Loucy (cell line): ENCODE data around the gene DNM3.

ENCODE experiments used
- EZH2phosphoT487 ChIP-seq: fragments of 200-600 bp; IDR thresholded peaks from 2 replicates; pipeline ENCODE4 v1.6.1; 2018; ENCODE audit warnings: antibody characterized with exemption, mild to moderate bottlenecking, moderate library complexity, borderline replicate concordance
- TF ChIP-seq, protein P1 (sequence below): fragments of 200-600 bp; sonication (generic); conservative IDR thresholded peaks from 2 replicates; pipeline ENCODE4 v1.5.1; 2014; ENCODE audit warnings: mild to moderate bottlenecking, antibody characterized with exemption, low read length

DNA sequence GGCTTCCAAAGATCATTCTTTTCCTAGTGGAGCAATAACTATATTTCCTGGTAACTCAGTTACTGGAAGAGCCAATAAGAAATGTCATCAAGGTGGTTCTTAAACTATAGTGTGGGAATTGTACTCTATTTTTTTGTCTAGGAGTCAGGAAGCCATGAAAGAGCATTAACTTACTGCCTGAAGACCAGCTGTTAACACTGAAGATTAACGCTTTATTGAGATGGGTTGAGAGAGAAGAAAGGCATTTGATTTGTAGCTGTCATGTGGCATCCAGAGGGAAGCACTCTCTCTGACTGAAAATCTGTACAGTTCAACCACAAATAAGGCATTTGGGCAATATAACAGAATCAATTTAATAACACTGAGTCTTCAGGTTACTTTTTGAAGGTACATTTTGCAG lies 76.0 kb downstream of the DNM3 start:
- TF ChIP-seq, protein P1, sequence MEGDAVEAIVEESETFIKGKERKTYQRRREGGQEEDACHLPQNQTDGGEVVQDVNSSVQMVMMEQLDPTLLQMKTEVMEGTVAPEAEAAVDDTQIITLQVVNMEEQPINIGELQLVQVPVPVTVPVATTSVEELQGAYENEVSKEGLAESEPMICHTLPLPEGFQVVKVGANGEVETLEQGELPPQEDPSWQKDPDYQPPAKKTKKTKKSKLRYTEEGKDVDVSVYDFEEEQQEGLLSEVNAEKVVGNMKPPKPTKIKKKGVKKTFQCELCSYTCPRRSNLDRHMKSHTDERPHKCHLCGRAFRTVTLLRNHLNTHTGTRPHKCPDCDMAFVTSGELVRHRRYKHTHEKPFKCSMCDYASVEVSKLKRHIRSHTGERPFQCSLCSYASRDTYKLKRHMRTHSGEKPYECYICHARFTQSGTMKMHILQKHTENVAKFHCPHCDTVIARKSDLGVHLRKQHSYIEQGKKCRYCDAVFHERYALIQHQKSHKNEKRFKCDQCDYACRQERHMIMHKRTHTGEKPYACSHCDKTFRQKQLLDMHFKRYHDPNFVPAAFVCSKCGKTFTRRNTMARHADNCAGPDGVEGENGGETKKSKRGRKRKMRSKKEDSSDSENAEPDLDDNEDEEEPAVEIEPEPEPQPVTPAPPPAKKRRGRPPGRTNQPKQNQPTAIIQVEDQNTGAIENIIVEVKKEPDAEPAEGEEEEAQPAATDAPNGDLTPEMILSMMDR, result no peak
- no peak for TF ChIP-seq EZH2phosphoT487
